Erythroblast (primary cell): ENCODE measurements around the gene FBXO31.

Source experiments
- GATA1 ChIP-seq: IDR thresholded peaks from 2 replicates; pipeline ENCODE4 v1.6.1; 2011; ENCODE audit warnings: low read depth, mild to moderate bottlenecking, control low read depth, low read length, moderate library complexity
- POLR2A ChIP-seq: IDR thresholded peaks from 2 replicates; pipeline ENCODE4 v1.6.1; 2011; ENCODE audit warnings: mild to moderate bottlenecking, low read length

- TF ChIP-seq POLR2A, result no peak
- TF ChIP-seq GATA1, result no peak
Observed at GRCh38 chr16:87330646-87331045, 52.9 kb downstream of the FBXO31 start.
